SU-DHL-6 (cell line): ENCODE measurements around the gene NPAS3.

Experiments used
- EZH2phosphoT487 ChIP-seq: fragments of 200-600 bp; sonication (generic), shearing (Covaris generic); conservative IDR thresholded peaks from 2 replicates; pipeline ENCODE4 v1.6.1; 2018; ENCODE audit warnings: mild to moderate bottlenecking, antibody characterized with exemption, low read length, moderate library complexity, mixed read lengths
- TF ChIP-seq, protein P1 (sequence below): fragments of 200-600 bp; sonication (generic); IDR thresholded peaks from one replicate; pipeline ENCODE4 v1.5.1; 2017; ENCODE audit warnings: antibody characterized with exemption, mild to moderate bottlenecking, low read length, moderate library complexity; ENCODE audit not compliant: insufficient read depth, poor library complexity, severe bottlenecking

DNA sequence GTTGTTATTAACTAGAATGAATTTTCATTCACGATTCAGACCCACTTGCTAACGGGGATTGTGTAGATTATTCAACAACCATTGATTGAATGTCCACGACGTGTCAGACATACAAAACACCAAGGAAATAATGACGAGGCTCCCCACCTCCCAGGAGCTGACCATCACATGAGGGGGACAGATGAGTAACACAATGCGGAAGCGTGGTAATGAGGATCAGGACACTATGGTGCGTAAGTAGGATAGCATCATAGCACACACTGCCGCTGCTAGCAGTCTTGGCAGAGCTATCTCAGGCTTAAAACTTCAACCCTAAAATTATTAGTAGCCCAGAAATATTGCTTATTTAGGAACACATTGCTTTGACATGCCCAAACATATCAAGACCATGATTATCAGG lies 746.3 kb downstream of the NPAS3 start:
- TF ChIP-seq, protein P1, sequence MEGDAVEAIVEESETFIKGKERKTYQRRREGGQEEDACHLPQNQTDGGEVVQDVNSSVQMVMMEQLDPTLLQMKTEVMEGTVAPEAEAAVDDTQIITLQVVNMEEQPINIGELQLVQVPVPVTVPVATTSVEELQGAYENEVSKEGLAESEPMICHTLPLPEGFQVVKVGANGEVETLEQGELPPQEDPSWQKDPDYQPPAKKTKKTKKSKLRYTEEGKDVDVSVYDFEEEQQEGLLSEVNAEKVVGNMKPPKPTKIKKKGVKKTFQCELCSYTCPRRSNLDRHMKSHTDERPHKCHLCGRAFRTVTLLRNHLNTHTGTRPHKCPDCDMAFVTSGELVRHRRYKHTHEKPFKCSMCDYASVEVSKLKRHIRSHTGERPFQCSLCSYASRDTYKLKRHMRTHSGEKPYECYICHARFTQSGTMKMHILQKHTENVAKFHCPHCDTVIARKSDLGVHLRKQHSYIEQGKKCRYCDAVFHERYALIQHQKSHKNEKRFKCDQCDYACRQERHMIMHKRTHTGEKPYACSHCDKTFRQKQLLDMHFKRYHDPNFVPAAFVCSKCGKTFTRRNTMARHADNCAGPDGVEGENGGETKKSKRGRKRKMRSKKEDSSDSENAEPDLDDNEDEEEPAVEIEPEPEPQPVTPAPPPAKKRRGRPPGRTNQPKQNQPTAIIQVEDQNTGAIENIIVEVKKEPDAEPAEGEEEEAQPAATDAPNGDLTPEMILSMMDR, result no peak
- no peak for TF ChIP-seq EZH2phosphoT487
